ENCODE measurements around the gene AFF2.

AFF2 gene

GRCh38 chrX:148732743-148733142 lies 232.3 kb downstream of the AFF2 start:
- Histone ChIP-seq H3K36me3 (peaks cover 0 to 59% (median 27%) of the 10 kb centered on the region in 11 experiments; a peak in 14 of 22 replicates), H3K27ac (no peak overlapping the region)
- TF ChIP-seq Cebpa-rat (IDR thresholded peaks at IDR 0.05), result no peak

GRCh38 chrX:148741441-148741840 lies 241.0 kb downstream of the AFF2 start:
- no peaks in the 10 kb centered on the region for H3K4me1 ChIP-seq
- H3K27ac ChIP-seq, result no peak overlapping the region
- H3K9ac ChIP-seq, result no peak overlapping the region
- H3K36me3 ChIP-seq, result peaks cover 0 to 39% (median 4%) of the 10 kb centered on the region in 11 experiments; a peak in 8 of 22 replicates
- peaks cover 0 to 38% (median 0%) of the 10 kb centered on the region in 11 experiments; a peak in 6 of 22 replicates for H4K20me1 ChIP-seq
- TF ChIP-seq Cebpa-rat (IDR thresholded peaks at IDR 0.05), result no peak
- H3K4me2 ChIP-seq, result no peak overlapping the region
- H3K9me3 ChIP-seq (replicated peaks in 1 of 11), result peaks cover 7 to 48% (median 29%) of the 10 kb centered on the region in 11 experiments; a peak in 19 of 22 replicates
- H3K27me3 ChIP-seq, result no peaks in the 10 kb centered on the region
- H3K4me3 ChIP-seq, result no peak overlapping the region

More at GRCh38 chrX:148732743-148733142, 232.3 kb downstream of the AFF2 start:
- no peaks in the 10 kb centered on the region for H3K27me3 ChIP-seq
- peaks cover 0 to 76% (median 50%) of the 10 kb centered on the region in 11 experiments; a peak in 18 of 22 replicates for H3K9me3 ChIP-seq (replicated peaks in 1 of 11)
- peaks cover 0 to 33% (median 20%) of the 10 kb centered on the region in 10 experiments; a peak in 16 of 20 replicates for H3K4me1 ChIP-seq
- no peak overlapping the region for H3K4me3 ChIP-seq
- H3K4me2 ChIP-seq, result peak overlapping the region in 8 of 11 experiments; percentile 11 to 65 (median 46); a peak in 11 of 22 replicates
- no peak overlapping the region for H3K9ac ChIP-seq
- no peaks in the 10 kb centered on the region; a peak in 2 of 22 replicates for H4K20me1 ChIP-seq

- Histone ChIP-seq H4K20me1 (peaks cover 0 to 17% (median 0%) of the 10 kb centered on the region in 11 experiments; a peak in 4 of 22 replicates), H3K27me3 (no peaks in the 10 kb centered on the region), H3K4me3 (no peak overlapping the region), H3K4me2 (no peak overlapping the region), H3K4me1 (peaks cover 0 to 18% (median 3%) of the 10 kb centered on the region in 10 experiments; a peak in 6 of 20 replicates), H3K27ac (no peak overlapping the region), H3K9ac (no peak overlapping the region), H3K36me3 (peaks cover 0 to 36% (median 17%) of the 10 kb centered on the region in 11 experiments; a peak in 10 of 22 replicates), H3K9me3 (replicated peaks in 1 of 11) (no peaks in the 10 kb centered on the region)
- TF ChIP-seq Cebpa-rat (IDR thresholded peaks at IDR 0.05), result no peak
Measured at GRCh38 chrX:148755111-148755510, 254.7 kb downstream of the AFF2 start.

- no peaks in the 10 kb centered on the region for H3K27me3 ChIP-seq
- no peak for TF ChIP-seq Cebpa-rat (IDR thresholded peaks at IDR 0.05)
- H3K9ac ChIP-seq, result no peak overlapping the region
- H3K36me3 ChIP-seq, result peaks cover 0 to 38% (median 11%) of the 10 kb centered on the region in 11 experiments; a peak in 10 of 22 replicates
- H4K20me1 ChIP-seq, result peaks cover 0 to 16% (median 0%) of the 10 kb centered on the region in 11 experiments; a peak in 4 of 22 replicates
- peaks cover 0 to 6% (median 0%) of the 10 kb centered on the region in 10 experiments; a peak in 2 of 20 replicates for H3K4me1 ChIP-seq
- H3K4me3 ChIP-seq, result no peak overlapping the region
- H3K27ac ChIP-seq, result no peak overlapping the region
- H3K4me2 ChIP-seq, result no peak overlapping the region
- H3K9me3 ChIP-seq (replicated peaks in 1 of 11), result peaks cover 0 to 20% (median 11%) of the 10 kb centered on the region in 11 experiments; a peak in 17 of 22 replicates
Measured at GRCh38 chrX:148763896-148764295, 263.5 kb downstream of the AFF2 start.

- H3K36me3 ChIP-seq, result peaks cover 0 to 47% (median 8%) of the 10 kb centered on the region in 11 experiments; a peak in 8 of 22 replicates
- H3K9ac ChIP-seq, result no peak overlapping the region
- H3K4me3 ChIP-seq, result no peak overlapping the region
- no peak overlapping the region for H3K4me2 ChIP-seq
- TF ChIP-seq Cebpa-rat (IDR thresholded peaks at IDR 0.05), result no peak
- peaks cover 0 to 35% (median 0%) of the 10 kb centered on the region in 11 experiments; a peak in 4 of 22 replicates for H4K20me1 ChIP-seq
- peaks cover 0 to 20% (median 11%) of the 10 kb centered on the region in 11 experiments; a peak in 17 of 22 replicates for H3K9me3 ChIP-seq (replicated peaks in 1 of 11)
- no peaks in the 10 kb centered on the region for H3K27me3 ChIP-seq
- H3K27ac ChIP-seq, result no peak overlapping the region
- H3K4me1 ChIP-seq, result peaks cover 0 to 29% (median 11%) of the 10 kb centered on the region in 10 experiments; a peak in 12 of 20 replicates
Measured at GRCh38 chrX:148768296-148768695, 267.9 kb downstream of the AFF2 start.

- Histone ChIP-seq H3K9me3 (replicated peaks in 1 of 11) (peaks cover 4 to 36% (median 28%) of the 10 kb centered on the region in 11 experiments; a peak in 19 of 22 replicates), H3K27me3 (no peaks in the 10 kb centered on the region), H3K9ac (no peak overlapping the region), H3K4me1 (peaks cover 0 to 29% (median 11%) of the 10 kb centered on the region in 10 experiments; a peak in 12 of 20 replicates), H3K27ac (no peak overlapping the region), H4K20me1 (peaks cover 0 to 35% (median 0%) of the 10 kb centered on the region in 11 experiments; a peak in 4 of 22 replicates), H3K4me3 (no peak overlapping the region), H3K36me3 (peaks cover 0 to 54% (median 16%) of the 10 kb centered on the region in 11 experiments; a peak in 9 of 22 replicates), H3K4me2 (peak overlapping the region in 3 of 11 experiments; percentile 20 to 41 (median 32); a peak in 5 of 22 replicates)
- TF ChIP-seq Cebpa-rat (IDR thresholded peaks at IDR 0.05), result no peak
Measured at GRCh38 chrX:148771440-148771839, 271.0 kb downstream of the AFF2 start.

GRCh38 chrX:148774276-148774675 lies 273.9 kb downstream of the AFF2 start:
- H4K20me1 ChIP-seq, result peaks cover 0 to 15% (median 0%) of the 10 kb centered on the region in 11 experiments; a peak in 4 of 22 replicates
- no peak overlapping the region for H3K4me3 ChIP-seq
- H3K4me2 ChIP-seq, result no peak overlapping the region
- peaks cover 0 to 25% (median 11%) of the 10 kb centered on the region in 10 experiments; a peak in 12 of 20 replicates for H3K4me1 ChIP-seq
- no peaks in the 10 kb centered on the region for H3K27me3 ChIP-seq
- peaks cover 20 to 59% (median 50%) of the 10 kb centered on the region in 11 experiments; a peak in 21 of 22 replicates for H3K9me3 ChIP-seq (replicated peaks in 1 of 11)
- no peak overlapping the region for H3K9ac ChIP-seq
- TF ChIP-seq Cebpa-rat (IDR thresholded peaks at IDR 0.05), result no peak
- peaks cover 0 to 42% (median 12%) of the 10 kb centered on the region in 11 experiments; a peak in 9 of 22 replicates for H3K36me3 ChIP-seq
- no peak overlapping the region for H3K27ac ChIP-seq

GRCh38 chrX:148784137-148784536 lies 283.7 kb downstream of the AFF2 start:
- Histone ChIP-seq H3K9ac (no peak overlapping the region), H3K4me2 (no peak overlapping the region), H3K36me3 (peaks cover 0 to 29% (median 11%) of the 10 kb centered on the region in 11 experiments; a peak in 10 of 22 replicates), H3K27ac (no peak overlapping the region), H4K20me1 (peaks cover 0 to 56% (median 0%) of the 10 kb centered on the region in 11 experiments; a peak in 6 of 22 replicates), H3K4me1 (no peaks in the 10 kb centered on the region), H3K9me3 (replicated peaks in 1 of 11) (peaks cover 0 to 24% (median 8%) of the 10 kb centered on the region in 11 experiments; a peak in 12 of 22 replicates), H3K27me3 (no peaks in the 10 kb centered on the region), H3K4me3 (no peak overlapping the region)
- no peak for TF ChIP-seq Cebpa-rat (IDR thresholded peaks at IDR 0.05)

GRCh38 chrX:148784856-148785255 lies 284.4 kb downstream of the AFF2 start:
- Histone ChIP-seq H3K27me3 (no peaks in the 10 kb centered on the region), H3K36me3 (peaks cover 0 to 36% (median 11%) of the 10 kb centered on the region in 11 experiments; a peak in 12 of 22 replicates), H4K20me1 (peaks cover 0 to 56% (median 0%) of the 10 kb centered on the region in 11 experiments; a peak in 6 of 22 replicates), H3K4me2 (no peak overlapping the region), H3K9ac (no peak overlapping the region), H3K9me3 (replicated peaks in 1 of 11) (peaks cover 0 to 18% (median 5%) of the 10 kb centered on the region in 11 experiments; a peak in 10 of 22 replicates), H3K4me1 (no peaks in the 10 kb centered on the region), H3K27ac (no peak overlapping the region), H3K4me3 (no peak overlapping the region)
- TF ChIP-seq Cebpa-rat (IDR thresholded peaks at IDR 0.05), result no peak
